HG02759 (cell line): ENCODE measurements around the gene CFAP92.

ENCODE experiments used
- ATAC-seq: cut with Tn5 transposase; IDR thresholded peaks from one replicate; pipeline ENCODE4 v1.9.1; 2021; ENCODE audit warnings: mild to moderate bottlenecking, moderate library complexity; ENCODE audit not compliant: unreplicated experiment

The CFAP92 gene

GRCh38 chr3:128988286-128988685, 5.6 kb downstream of the CFAP92 start:
- ATAC-seq = no peak

- ATAC-seq = no peak
Measured at GRCh38 chr3:128987302-128988100, 6.4 kb downstream of the CFAP92 start.

GRCh38 chr3:128984596-128984995, 9.3 kb downstream of the CFAP92 start:
- ATAC-seq = no peak

- ATAC-seq = no peak
Measured at GRCh38 chr3:128983293-128984069, 10.4 kb downstream of the CFAP92 start.

GRCh38 chr3:128975276-128975675, 18.6 kb downstream of the CFAP92 start:
- no peak for ATAC-seq

GRCh38 chr3:128973988-128974564, 19.8 kb downstream of the CFAP92 start:
- ATAC-seq = no peak

- no peak for ATAC-seq
Measured at GRCh38 chr3:128971421-128972100, 22.3 kb downstream of the CFAP92 start.

GRCh38 chr3:128970740-128971047, 23.2 kb downstream of the CFAP92 start:
- no peak for ATAC-seq

- ATAC-seq = no peak
Measured at GRCh38 chr3:128969993-128970739, 23.7 kb downstream of the CFAP92 start.

- no peak for ATAC-seq
Measured at GRCh38 chr3:128967748-128968355, 26.0 kb downstream of the CFAP92 start.

- ATAC-seq = no peak
Measured at GRCh38 chr3:128965818-128966217, 28.1 kb downstream of the CFAP92 start.

- no peak for ATAC-seq
Measured at GRCh38 chr3:128965280-128965679, 28.6 kb downstream of the CFAP92 start.

GRCh38 chr3:128956440-128956839, 37.4 kb downstream of the CFAP92 start:
- ATAC-seq = no peak

- ATAC-seq = no peak
Measured at GRCh38 chr3:128950223-128950938, 43.5 kb downstream of the CFAP92 start.

- no peak for ATAC-seq
Measured at GRCh38 chr3:128949158-128949557, 44.7 kb downstream of the CFAP92 start.

- ATAC-seq = no peak
Measured at GRCh38 chr3:128946411-128946810, 47.5 kb downstream of the CFAP92 start.

GRCh38 chr3:128945878-128946175, 48.0 kb downstream of the CFAP92 start:
- ATAC-seq = no peak

- no peak for ATAC-seq
Measured at GRCh38 chr3:128945041-128945877, 48.6 kb downstream of the CFAP92 start.
